HG02759 (cell line): ENCODE measurements around the gene KIF2B.
"Not testable (repeated sequence)": the region's sequence is repeated elsewhere in the genome, so short reads cannot be mapped to it uniquely, and the experiment has no call there.

Source experiments
- ATAC-seq: cut with Tn5 transposase; IDR thresholded peaks from one replicate; pipeline ENCODE4 v1.9.1; 2021; ENCODE audit warnings: mild to moderate bottlenecking, moderate library complexity; ENCODE audit not compliant: unreplicated experiment

Gene KIF2B

GRCh38 chr17:53822764-53823163 is at the start of gene KIF2B:
TSS of gene KIF2B (plus strand) at chr17:53822927. CDS start at chr17:53823034, 107 bp downstream.
- no peak for ATAC-seq

GRCh38 chr17:53780320-53780719 is 42.4 kb upstream of the KIF2B start:
- no peak for ATAC-seq

- no peak for ATAC-seq
Measured at GRCh38 chr17:53791551-53791950, 31.2 kb upstream of the KIF2B start.

- ATAC-seq, result no peak
Measured at GRCh38 chr17:53792451-53792850, 30.3 kb upstream of the KIF2B start.

- ATAC-seq, result no peak
Measured at GRCh38 chr17:53792997-53793396, 29.7 kb upstream of the KIF2B start.

GRCh38 chr17:53794875-53795274 is 27.9 kb upstream of the KIF2B start:
- ATAC-seq, result no peak

GRCh38 chr17:53796642-53797041 is 26.1 kb upstream of the KIF2B start:
- no peak for ATAC-seq

GRCh38 chr17:53797501-53797900 is 25.2 kb upstream of the KIF2B start:
- no peak for ATAC-seq

GRCh38 chr17:53804437-53804836 is 18.3 kb upstream of the KIF2B start:
- no peak for ATAC-seq

- no peak for ATAC-seq
Measured at GRCh38 chr17:53806473-53806872, 16.3 kb upstream of the KIF2B start.

GRCh38 chr17:53807286-53807685 is 15.4 kb upstream of the KIF2B start:
- ATAC-seq, result no peak

- no peak for ATAC-seq
Measured at GRCh38 chr17:53818271-53818670, 4.5 kb upstream of the KIF2B start.

- ATAC-seq, result no peak
Measured at GRCh38 chr17:53818929-53819328, 3.8 kb upstream of the KIF2B start.

- no peak for ATAC-seq
Measured at GRCh38 chr17:53819956-53820355, 2.8 kb upstream of the KIF2B start.

GRCh38 chr17:53823341-53824050 is 769 bp downstream of the KIF2B start:
- no peak for ATAC-seq

- not testable (repeated sequence) for ATAC-seq
Measured at GRCh38 chr17:53834771-53835170, 12.0 kb downstream of the KIF2B start.

GRCh38 chr17:53837131-53837530 is 14.4 kb downstream of the KIF2B start:
- no peak for ATAC-seq

GRCh38 chr17:53844491-53845107 is 21.9 kb downstream of the KIF2B start:
- ATAC-seq, result no peak

- ATAC-seq, result not testable (repeated sequence)
Measured at GRCh38 chr17:53871128-53871527, 48.4 kb downstream of the KIF2B start.
